Measurements from ENCODE around the gene MAP3K5. TPM values are rescaled to one million over a fixed set of nuclear protein-coding genes. Genes with fewer than 3 reads are reported as not detected.

Gene MAP3K5
- total and polyA plus RNA-seq, 7 donors, result 7.4 to 17.8 (median 9.4) TPM

GRCh38 chr6:136564180-136564579 lies 228.1 kb downstream of the MAP3K5 start:
- no peak for DNase-seq
- intact Hi-C loops (cut with DNase I), result no loop called here
- Histone ChIP-seq H3K9me3 (no peaks in the 10 kb centered on the region), H3K27me3 (no peaks in the 10 kb centered on the region), H3K4me3 (no peak overlapping the region), H3K4me1 (no peaks in the 10 kb centered on the region), H3K36me3 (peaks cover 0 to 5% (median 0%) of the 10 kb centered on the region in 4 donors), H3K27ac (no peak overlapping the region)
- TF ChIP-seq POLR2A (IDR thresholded peaks at IDR 0.05) (no peak), CTCF (IDR thresholded peaks at IDR 0.05) (no peak), POLR2AphosphoS5 (IDR thresholded peaks at IDR 0.05) (no peak), EP300 (IDR thresholded peaks at IDR 0.05) (no peak)
- 30 to 49% methylated on average over 1 of the region's 1 CpG for WGBS, 2 donors

- Histone ChIP-seq H3K27me3 (no peaks in the 10 kb centered on the region), H3K36me3 (peaks cover 0 to 5% (median 0%) of the 10 kb centered on the region in 4 donors), H3K27ac (no peak overlapping the region), H3K9me3 (no peaks in the 10 kb centered on the region), H3K4me3 (no peak overlapping the region), H3K4me1 (no peaks in the 10 kb centered on the region)
- TF ChIP-seq EP300 (IDR thresholded peaks at IDR 0.05) (no peak), POLR2AphosphoS5 (IDR thresholded peaks at IDR 0.05) (no peak), POLR2A (IDR thresholded peaks at IDR 0.05) (no peak), CTCF (IDR thresholded peaks at IDR 0.05) (no peak)
- intact Hi-C loops (cut with DNase I), result no loop called here
- WGBS, 2 donors, result 79 to 81% methylated on average over 6 of the region's 6 CpGs
- DNase-seq, result no peak
Measured at GRCh38 chr6:136563386-136564152, 228.7 kb downstream of the MAP3K5 start.

- Histone ChIP-seq H3K27me3 (no peaks in the 10 kb centered on the region), H3K4me3 (no peak overlapping the region), H3K27ac (no peak overlapping the region), H3K9me3 (no peaks in the 10 kb centered on the region), H3K4me1 (no peaks in the 10 kb centered on the region), H3K36me3 (no peaks in the 10 kb centered on the region)
- intact Hi-C loops (cut with DNase I), result no loop called here
- WGBS, 2 donors, result 74 to 86% methylated on average over 2 of the region's 2 CpGs
- TF ChIP-seq EP300 (IDR thresholded peaks at IDR 0.05), result no peak
- no peak for TF ChIP-seq POLR2AphosphoS5 (IDR thresholded peaks at IDR 0.05)
- TF ChIP-seq POLR2A (IDR thresholded peaks at IDR 0.05), result no peak
- DNase-seq, result no peak
Measured at GRCh38 chr6:136562211-136562610, 230.1 kb downstream of the MAP3K5 start.

GRCh38 chr6:136553166-136553787 lies 239.0 kb downstream of the MAP3K5 start:
- intact Hi-C loops (cut with DNase I), result no loop called here
- no peak overlapping the region for H3K4me3 ChIP-seq
- no peaks in the 10 kb centered on the region for H3K36me3 ChIP-seq
- H3K4me1 ChIP-seq, result peaks cover 0 to 19% (median 16%) of the 10 kb centered on the region in 4 donors
- TF ChIP-seq POLR2AphosphoS5 (IDR thresholded peaks at IDR 0.05) (no peak), CTCF (IDR thresholded peaks at IDR 0.05) (no peak), EP300 (IDR thresholded peaks at IDR 0.05) (no peak), POLR2A (IDR thresholded peaks at IDR 0.05) (no peak)
- H3K27me3 ChIP-seq, result peaks cover 4 to 65% (median 30%) of the 10 kb centered on the region in 3 donors
- DNase-seq, result no peak
- H3K9me3 ChIP-seq, result no peaks in the 10 kb centered on the region
- H3K27ac ChIP-seq, result no peak overlapping the region
- WGBS, 2 donors, result 36 to 74% methylated on average over 5 of the region's 5 CpGs

- no peak overlapping the region for H3K4me3 ChIP-seq
Measured at GRCh38 chr6:136552054-136552453, 240.2 kb downstream of the MAP3K5 start.

More at GRCh38 chr6:136552054-136552453, 240.2 kb downstream of the MAP3K5 start:
- Histone ChIP-seq H3K36me3 (no peaks in the 10 kb centered on the region), H3K27me3 (peaks cover 4 to 65% (median 30%) of the 10 kb centered on the region in 3 donors), H3K4me1 (peaks cover 0 to 19% (median 16%) of the 10 kb centered on the region in 4 donors), H3K27ac (no peak overlapping the region), H3K9me3 (no peaks in the 10 kb centered on the region)
- no peak for TF ChIP-seq CTCF (IDR thresholded peaks at IDR 0.05)
- no peak for TF ChIP-seq EP300 (IDR thresholded peaks at IDR 0.05)
- no peak for TF ChIP-seq POLR2A (IDR thresholded peaks at IDR 0.05)
- no peak for TF ChIP-seq POLR2AphosphoS5 (IDR thresholded peaks at IDR 0.05)
- WGBS, 2 donors, result 58 to 70% methylated on average over 4 of the region's 4 CpGs
- no peak for DNase-seq
- intact Hi-C loops (cut with DNase I), result no loop called here

Measured in sigmoid colon (tissue), 7 donors.